Frontal cortex (tissue), 4 donors: ENCODE data around the gene ZFYVE9. TPM values are rescaled to one million over a fixed set of nuclear protein-coding genes. Genes with fewer than 3 reads are reported as not detected.
"Not testable (repeated sequence)": the region's sequence is repeated elsewhere in the genome, so short reads cannot be mapped to it uniquely, and the experiment has no call there.

ENCODE experiments used
- DNase-seq, 2 donors: peaks; one replicate each; pipeline ENCODE4 v3.0.0; 2012; ENCODE audit warnings: low spot score in 2 of 2
- FAIRE-seq: peaks from 2 replicates; lab custom pipeline; 2012; peaks lifted over from hg19 to GRCh38; lab: Jason Lieb, UNC
- total RNA-seq: library from RNA; depleted of rRNA; stranded (reverse); fragments of >200 nt; gene quantifications from one replicate; pipeline ENCODE4 v1.2.3, GENCODE V29; 2014
- donor health status: control.
- donor health status: control.
- donor health status: control.

The ZFYVE9 gene
- total RNA-seq, 1 donor from 2014 or later: 79.1 TPM

DNA sequence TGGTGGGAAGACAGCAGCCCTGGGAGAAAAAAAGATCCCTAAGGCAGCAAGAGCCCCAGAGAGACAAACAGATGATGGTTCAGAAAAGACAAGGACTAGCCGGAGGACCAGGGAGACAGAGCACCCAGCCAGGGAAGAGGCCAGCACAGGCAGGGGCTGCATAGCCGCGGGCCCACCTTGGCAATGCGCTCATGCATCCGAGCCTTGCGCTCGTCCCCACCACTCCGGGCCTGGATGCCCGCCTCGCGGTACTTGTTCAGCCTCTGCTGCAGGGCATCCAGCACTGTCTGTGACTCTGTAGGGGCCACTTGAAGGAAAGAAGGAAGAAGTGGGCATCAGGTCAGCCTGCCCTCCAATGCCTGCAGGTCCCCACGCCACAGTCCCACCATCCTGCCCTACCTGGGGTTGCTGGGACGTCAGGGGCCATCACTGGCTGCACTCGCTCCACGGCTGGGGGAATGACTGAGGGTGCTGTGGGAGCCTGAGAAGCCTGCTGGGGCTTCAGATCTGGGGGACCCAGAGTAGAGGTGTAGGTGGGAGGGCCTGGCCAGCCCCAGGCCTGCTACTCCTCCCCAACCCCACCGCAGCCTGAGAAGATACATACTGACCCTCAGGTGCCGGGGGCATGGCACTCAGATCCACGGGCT lies 217.1 kb downstream of the ZFYVE9 start:
- DNase-seq (no peak), FAIRE-seq (no peak)

DNA sequence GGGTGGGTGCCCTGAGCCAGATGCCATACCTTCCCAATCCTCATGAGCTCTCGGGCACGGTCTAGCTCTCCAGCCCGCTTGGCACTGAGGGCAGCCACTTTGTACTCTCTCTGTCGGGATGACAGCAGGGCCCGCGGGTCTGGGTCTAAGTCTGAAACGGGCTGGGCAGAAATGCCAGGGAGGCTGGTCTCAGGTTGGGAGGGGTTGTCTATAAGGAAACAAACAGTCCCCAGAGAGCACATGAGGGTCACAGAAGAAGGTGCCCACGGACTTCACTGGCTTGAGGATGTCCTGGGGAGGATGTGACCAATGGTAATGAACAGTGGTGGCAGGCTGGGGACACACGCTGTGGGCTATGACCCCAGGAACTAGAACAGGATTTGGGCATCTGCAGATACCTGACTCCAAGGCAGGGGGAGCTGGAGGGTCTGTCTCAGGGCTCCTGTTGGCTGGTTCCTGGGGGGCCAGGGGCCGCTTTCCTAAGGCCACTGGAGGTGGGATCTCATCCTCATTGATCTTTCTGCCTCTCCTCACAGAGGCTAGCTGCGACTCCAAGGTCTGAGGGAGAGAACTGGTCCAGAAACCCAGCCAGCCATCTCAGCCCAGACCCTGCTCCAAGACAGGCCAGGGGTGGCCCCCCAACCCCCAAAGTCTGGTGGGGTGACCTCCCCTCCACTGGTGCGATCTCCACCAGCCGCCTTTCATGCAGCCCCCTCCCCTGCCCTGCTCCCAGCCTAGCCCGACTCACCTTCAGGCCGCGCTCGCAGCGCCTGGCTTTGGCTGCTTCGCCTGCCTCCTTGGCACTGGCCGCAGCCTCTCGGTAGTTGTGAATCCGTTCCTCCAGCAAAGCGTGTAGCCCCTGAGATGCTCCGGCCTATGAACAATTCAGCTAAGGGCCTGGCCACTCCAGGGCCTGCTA lies 218.0 kb downstream of the ZFYVE9 start:
- FAIRE-seq (no peak), DNase-seq (no peak)

DNA sequence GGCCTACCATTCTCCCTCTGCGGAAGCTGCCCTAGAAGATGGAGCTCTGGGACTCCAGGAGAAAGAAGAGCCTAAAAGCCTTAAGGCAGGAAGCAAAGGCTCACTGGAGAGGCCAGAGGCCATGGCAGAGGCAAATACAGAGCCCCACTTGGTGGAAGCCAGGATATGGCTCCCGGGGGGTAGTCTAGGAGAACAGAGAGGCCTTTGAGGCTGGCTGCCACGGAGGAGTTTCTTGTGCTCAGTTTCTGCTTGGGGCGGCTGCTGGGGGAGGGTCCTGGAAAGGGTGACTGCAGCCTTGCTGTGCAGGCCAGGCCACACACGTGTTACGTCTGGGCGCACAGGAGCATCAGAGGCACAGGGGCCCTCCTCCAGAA lies 218.7 kb downstream of the ZFYVE9 start:
- no peak for DNase-seq
- FAIRE-seq: no peak

DNA sequence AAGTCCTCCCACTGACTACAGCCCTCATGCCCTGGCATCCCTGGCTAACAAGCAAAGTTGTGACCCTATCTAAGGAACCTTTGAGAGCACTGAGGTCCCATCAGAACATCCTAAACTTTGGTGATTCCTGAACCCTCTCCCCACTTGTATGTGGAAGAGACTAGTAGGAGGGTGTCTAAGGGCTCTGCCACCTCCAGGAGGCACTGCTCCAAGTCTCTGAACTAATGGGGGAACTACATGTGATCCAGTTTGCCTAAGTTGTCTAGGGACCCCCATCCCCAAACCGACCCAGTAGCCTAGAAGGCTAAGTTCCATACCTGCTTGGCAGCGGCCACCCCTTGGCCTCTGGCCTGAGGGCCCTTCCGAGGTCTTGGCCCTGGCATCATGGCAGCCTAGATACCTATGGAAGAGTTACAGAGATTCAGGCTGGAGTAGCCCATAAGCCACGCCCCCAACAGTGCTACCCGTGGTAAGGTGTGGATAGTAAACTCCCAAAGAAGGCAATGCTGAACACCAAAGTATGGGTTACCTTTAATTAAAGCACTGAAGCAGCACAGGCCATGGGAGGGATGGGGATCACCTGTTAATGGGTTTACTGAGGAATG lies 222.4 kb downstream of the ZFYVE9 start:
- FAIRE-seq (no peak), DNase-seq (no peak)

DNA sequence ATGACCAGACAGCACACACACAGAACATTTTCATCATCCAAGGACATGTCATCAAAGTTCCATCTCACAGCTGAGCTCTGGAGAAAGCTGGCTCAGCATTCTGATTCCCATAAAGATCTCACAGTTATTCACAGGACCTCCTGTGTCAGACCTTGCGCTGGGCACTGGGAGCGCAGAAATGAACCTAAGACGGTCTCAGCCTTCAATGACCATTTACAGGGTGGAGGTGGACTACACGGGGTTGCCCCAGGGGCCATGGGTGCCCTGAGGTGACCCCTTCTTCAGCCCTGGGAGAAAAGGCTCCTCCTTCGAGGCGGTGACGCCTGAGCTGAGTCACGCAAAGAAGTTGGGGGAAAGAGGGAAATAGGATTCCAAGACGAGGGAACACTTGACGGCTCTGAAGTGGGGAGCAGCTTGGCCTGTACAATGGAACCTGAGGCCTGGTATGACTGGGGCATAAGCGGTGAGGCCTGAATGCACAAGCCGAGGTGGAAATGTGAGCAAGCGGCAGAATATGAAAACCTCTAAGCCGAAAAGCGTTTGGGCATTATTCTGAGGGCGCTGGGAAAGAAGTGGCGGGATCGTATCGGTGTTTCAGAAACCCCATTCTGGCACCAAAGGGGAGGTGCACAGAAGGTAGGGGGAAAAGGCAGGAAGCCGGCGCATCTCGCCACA lies 223.3 kb downstream of the ZFYVE9 start:
- DNase-seq (peak in 1 of 2 donors; percentile 76), FAIRE-seq (no peak)

DNA sequence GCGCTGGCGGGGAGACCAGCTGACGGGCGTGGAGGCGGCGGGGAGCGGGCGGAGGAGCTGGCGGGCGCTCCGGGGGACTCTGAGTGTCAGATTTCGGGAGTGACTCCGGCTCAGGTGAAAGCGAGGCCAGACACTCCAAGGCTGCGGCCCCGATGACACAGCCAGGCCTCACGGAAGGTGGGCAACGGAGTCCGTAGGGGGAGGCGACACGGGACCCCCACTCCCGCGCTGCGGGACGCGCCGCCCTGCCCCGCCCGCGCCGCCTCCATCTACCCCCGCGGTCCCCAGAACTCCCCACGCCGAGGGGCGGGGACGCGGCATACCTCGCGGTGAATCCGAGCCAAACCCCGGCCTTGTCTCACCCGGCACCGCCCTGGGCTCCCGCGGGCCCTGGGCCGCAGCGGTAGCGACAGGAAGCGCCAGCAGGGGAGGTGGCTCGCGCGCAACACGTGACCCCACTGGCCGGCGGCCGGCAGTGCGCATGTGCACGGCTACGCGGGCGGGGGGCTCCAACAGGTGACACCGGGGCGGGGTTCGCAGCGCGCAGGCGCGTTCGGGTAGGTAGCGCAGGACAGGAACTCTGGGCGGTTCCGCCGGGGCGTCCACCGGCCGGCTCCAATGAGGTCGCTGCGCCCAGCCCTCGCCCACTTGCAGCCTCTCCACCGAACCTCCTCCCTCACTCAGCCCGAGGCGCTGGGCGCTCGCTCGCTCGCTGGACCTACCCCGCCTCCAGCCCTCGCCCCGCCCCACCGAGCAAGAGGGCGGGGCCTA lies 224.0 kb downstream of the ZFYVE9 start, which contains the start of gene CC2D1B:
CC2D1B (minus strand) TSS at position 460 of the 771 bp plus-strand sequence. CDS start 1,585 bp downstream, outside the sequence.
- peak; percentile 96 to 97 for DNase-seq
- FAIRE-seq: no peak

DNA sequence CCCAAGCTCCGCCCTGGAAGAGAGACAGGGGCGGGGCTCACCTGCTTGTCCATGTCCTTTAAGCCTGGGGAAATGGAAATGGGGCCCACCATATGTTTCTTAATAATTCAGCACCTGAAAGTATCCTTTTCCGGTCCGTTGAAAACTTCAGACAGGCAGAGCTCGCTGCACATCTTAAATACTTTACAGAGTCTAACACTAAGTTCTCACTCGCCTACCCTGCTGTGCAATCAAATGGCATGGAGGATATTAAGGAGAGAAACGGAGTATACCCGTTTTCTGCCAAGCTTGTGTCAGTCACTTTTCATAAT lies 224.6 kb downstream of the ZFYVE9 start:
- DNase-seq (no peak), FAIRE-seq (no peak)

DNA sequence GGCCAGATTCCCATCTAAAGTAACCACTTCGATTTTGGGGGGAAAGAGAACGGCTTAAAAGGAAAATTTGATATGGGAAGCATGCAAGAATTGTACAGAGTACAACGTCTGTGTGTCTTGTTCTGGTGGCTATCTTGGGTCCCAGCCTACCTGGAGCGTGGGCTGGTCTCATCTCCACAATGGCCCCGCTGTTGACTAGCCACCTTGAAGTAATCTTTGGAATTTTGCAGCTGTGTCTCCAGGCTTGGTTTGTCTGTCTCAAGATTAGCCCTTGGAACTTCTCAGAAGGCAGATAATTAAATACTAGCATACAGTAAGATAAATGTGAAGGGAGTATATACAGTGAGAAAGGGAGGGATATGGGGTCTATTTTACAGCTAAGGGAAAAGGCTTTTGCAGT lies 225.4 kb downstream of the ZFYVE9 start:
- DNase-seq (no peak), FAIRE-seq (no peak)

DNA sequence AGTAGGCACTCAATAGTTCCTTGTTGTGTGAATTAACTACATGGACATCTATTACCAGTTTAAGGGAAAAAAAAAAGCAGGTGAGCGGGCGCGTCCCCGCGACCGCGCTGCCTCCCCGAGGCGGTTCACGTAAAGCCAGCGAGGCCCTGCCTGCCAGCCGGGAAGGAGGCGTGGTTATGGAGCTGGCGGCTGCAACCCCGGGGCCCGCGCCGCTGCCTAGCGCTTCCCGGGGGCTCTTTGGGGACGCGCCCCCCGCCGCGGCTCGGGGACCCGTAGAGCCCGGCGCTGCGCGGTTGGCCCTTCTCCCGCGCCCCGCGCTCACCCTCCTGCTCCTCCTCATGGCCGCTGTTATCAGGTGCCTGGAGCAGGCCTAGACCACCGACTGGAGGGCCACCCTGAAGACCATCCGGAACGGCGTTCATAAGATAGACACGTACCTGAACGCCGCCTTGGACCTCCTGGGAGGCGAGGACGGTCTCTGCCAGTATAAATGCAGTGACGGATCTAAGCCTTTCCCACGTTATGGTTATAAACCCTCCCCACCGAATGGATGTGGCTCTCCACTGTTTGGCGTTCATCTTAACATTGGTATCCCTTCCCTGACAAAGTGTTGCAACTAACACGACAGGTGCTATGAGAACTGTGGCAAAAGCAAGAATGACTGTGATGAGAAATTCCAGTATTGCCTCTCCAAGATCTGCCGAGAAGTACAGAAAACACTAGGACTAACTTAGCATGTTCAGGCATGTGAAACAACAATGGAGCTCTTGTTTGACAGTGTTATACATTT lies 226.7 kb downstream of the ZFYVE9 start:
- FAIRE-seq (no peak), DNase-seq (peak; percentile 56 to 57)

DNA sequence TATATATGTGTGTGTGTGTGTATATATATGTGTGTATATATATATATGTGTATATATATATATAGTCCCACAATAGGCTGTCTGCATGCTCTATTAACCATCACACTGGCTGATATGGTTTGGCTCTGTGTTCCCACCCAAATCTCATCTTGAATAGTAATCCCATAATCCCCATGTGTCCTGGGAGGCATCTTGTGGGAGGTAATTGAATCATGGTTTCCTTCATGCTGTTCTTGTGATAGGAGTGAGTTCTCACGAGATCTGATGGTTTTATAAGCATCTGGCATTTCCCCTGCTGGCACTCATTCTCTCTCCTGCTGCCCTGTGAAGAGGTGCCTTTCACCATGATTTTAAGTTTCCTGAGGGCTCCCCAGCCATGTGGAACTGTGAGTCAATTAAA lies 228.0 kb downstream of the ZFYVE9 start:
- not testable (repeated sequence) for FAIRE-seq, DNase-seq

DNA sequence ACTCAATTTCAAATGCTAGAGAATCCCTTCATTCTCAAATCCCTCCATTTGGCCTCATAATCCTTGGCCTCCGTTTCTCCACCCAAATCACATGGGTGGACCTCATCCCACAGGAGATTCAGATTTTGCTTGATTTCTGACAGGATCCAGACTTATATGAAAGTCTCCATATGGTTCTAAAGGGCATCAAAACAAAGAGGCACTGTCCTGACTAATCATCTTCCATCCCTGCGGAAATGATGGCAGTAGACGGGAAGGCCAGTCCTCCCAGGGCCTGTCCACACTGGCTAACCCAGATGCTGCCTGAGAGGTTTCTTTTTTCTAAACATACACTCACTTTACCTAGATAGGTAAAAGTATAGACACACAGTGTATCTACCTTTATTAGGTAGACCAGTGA lies 243.5 kb downstream of the ZFYVE9 start:
- FAIRE-seq (no peak), DNase-seq (no peak)

DNA sequence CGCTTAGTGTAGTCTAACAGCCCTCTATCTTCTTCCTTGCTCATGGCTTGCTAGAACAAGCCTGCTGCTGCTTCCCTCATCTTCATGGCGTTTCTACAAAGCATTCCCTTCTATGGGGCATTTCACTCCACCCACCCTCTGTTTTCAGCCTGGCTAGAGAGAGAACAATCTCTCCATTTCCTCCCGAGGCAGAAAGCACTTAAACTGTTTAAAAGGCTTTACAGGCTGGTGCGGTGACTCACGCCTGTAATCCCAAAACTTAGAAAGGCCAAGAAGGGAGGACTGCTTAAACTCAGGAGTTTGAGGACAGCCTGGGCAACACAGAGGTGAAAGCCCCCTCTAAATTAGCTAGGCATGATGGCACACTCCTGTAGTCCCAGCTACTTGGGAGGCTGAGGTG lies 244.6 kb downstream of the ZFYVE9 start:
- FAIRE-seq (no peak), DNase-seq (no peak)

DNA sequence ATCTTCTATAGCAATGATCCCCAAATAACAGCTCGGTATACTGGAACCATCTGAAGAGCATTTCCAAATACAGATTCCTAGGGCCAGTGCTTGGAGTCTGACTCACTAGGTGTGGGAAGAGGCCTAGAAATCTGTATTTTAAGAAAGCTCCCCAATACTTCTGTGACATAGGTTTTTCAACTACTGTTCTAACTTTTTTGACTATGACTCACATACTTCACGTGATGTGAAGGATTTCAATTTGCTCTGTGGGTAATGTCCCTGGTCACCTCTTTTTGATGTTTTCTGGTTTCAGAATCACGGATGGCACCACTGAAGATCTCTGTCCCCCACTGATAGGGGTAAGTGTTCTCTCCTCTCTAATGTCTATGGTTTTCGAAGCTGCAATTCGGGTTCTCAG lies 251.3 kb downstream of the ZFYVE9 start:
- no peak for FAIRE-seq

More for the DNA sequence above, 251.3 kb downstream of the ZFYVE9 start:
- DNase-seq: no peak

Other genes starting within 250 kb of the ZFYVE9 start
- 7.7 TPM for gene RAB3B, start 151.4 kb upstream of the ZFYVE9 start, total RNA-seq
- 9.0 TPM for gene KTI12, start 108.3 kb upstream of the ZFYVE9 start, total RNA-seq
- gene TXNDC12, start 86.9 kb upstream of the ZFYVE9 start, total RNA-seq: 15.9 TPM
- gene BTF3L4, start 85.8 kb upstream of the ZFYVE9 start, total RNA-seq: 179 TPM
- gene CC2D1B, start 224.1 kb downstream of the ZFYVE9 start, total RNA-seq: 10.2 TPM